ENCODE data around the gene PYCR2.
"Not testable (repeated sequence)": the region's sequence is repeated elsewhere in the genome, so short reads cannot be mapped to it uniquely, and the experiment has no call there.

Gene PYCR2

DNA sequence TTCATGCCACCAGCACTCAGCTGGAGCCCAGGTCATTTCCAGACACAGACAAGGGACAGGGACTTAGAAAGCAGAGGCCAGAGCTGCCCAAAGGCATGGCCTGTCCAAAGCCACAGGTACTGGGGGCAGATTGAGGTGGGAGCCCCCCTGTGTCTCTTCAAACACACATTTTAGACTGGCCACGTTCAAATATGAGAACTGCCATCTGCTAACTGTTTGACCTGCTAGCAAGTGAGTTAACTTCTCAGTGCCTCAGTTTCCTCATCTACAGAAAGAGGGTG is 17.8 kb upstream of the PYCR2 start:
- no peak for DNase-seq

DNA sequence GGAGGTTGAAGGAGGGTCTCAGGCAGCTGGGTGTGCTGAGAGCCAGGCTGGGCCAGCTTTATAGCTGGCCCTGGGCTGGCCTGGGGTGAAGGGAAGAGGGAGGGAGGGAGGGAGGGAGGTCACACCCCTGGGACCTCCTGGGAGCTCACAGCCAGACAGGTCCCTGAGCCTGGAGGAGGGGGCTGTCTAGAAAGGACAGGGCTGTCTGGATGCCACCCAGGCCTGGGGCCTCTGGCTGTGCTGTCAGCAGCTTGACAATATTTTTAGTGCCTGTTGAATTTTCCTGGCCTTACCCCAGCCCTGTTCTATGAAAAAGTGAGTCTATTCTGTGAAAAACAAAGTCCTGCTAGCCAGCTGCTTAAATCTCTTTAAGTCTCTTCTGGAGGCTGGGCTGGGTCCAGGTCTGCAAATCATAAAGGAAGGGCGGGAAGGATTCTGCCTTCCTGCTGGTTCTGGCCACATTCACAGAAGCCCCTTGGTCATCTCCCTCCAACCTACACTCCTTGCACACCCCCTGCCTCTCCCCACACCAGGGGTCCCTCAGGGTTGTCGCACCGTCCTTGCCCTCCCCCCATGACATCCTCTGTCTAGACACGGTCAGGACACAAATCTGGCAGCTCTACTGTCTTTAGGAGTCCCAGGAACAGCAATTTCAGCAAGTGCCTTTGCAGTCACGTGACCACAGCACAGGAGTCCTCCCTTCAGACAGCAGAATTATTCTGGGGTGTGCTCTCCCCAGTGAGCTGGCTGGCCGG is 17.3 kb upstream of the PYCR2 start, which contains the start of gene LEFTY2:
LEFTY2 (minus strand) TSS at position 34 of the 755 bp plus-strand sequence. CDS start 80 bp downstream, outside the sequence.
- no peak for DNase-seq

DNA sequence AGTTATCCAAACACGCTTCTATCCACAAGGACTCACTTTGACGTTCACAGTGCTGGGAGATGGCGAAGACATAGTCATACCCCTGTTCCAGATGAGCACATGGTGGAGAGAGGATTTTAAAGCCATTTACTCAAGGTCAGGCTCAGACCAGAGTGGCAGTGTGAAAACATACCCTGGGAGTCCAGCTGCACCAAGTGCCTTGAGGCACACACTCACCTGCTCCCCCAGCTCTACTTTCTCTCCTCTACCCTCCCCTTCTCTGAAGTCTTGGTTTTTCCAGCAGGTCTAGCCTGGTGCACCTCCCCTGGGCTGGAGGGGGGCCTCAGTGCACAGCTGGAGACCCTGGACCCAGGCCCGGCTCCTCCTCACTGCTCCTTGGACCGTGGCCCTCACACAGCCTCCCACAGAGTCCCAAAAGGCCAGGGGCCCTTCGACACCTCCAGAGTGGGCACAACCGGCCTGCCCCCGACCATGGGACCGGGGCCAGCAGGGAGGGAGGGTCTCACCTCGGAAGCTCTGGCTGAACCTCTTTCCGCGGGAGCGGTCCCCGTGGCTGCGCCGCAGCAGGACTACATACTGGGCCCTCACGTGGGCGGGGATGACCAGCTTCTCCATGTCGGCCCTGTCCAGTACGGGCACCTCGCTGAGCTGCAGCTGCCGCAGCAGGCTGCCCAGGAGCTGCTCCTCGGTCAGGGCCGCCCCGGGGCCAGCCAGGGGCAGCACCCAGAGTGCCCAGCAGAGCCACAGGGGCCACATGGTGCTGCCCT is 16.5 kb upstream of the PYCR2 start:
- no peak for DNase-seq

DNA sequence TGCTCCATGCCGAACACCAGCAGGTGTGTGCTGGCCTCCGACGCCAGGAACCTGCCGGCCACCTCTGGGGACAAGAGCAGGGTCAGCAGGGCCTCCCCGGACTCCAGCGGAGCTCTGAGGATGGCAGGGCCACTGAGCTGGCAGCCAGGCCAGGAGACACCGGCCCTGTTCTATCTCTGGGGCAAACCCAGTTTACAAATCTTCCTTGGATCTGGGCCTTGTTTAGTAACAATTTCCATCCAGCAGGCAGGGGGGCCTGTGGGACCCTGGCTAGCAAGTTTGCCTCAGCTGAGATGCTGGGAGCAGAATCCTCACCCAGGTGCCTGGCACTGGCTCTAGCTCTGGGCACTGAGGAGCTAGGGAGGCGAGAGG is 15.9 kb upstream of the PYCR2 start:
- not testable (repeated sequence) for DNase-seq

DNA sequence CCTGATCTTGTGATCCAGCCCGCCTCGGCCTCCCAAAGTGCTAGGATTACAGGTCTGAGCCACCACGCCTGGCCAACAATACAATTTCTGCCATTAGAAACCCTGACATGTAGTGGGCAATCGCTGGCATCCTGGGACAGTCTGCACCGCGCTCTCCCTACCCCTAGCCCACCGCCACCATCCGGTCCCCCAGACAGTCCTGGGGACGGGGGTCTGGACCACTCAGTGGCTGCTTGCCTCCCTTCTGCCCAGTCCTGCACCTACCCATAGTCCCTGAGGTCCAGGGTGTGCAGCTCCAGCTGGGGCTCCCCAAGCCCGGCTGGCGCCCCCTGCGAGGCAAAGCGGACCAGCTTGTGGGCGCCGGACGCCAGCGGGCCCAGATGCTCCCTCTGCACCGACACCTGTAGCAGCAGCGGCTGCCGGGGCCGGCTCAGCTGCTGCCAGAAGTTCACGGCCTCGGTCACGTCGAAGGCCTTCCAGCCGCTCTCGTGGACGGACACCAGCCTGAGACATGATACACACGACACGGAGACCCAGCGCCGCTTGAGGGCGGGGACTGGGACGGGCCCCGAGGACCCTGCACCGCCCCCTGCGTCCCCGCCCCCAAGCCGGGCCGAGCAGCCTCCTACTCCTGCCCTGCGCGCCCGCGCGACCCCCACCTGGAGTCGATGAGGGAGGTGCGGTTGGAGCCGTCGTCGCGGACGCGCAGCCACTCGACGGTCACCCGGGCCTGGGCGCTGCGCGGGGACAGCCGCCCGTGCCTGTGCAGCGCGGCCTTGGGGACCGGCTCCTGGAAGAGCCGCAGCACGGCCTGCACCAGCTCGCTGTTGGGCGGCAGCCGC is 15.3 kb upstream of the PYCR2 start:
- not testable (repeated sequence) for DNase-seq

- no peak for DNase-seq
Measured at GRCh38 chr1:225937048-225937968, 13.3 kb upstream of the PYCR2 start.

GRCh38 chr1:225936523-225936922 is 12.5 kb upstream of the PYCR2 start:
- no peak for DNase-seq

DNA sequence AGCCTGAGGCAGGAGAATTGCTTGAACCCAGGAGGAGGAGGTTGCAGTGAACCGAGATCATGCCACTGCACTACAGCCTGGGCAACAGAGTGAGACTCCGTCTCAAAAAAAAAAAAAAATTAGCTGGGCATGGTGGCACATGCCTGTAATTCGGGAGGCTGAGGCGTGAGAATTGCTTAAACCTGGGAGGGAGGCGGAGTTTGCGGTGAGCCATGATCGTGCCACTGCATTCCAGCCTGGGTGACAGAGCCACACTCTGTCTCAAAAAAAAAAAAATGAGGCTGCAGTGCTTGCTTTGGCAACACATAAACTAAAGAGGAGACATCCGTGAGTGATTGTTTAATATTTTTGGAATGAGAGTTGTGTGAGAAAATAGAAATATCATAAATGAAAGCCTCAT is 12.0 kb upstream of the PYCR2 start:
- not testable (repeated sequence) for DNase-seq

DNA sequence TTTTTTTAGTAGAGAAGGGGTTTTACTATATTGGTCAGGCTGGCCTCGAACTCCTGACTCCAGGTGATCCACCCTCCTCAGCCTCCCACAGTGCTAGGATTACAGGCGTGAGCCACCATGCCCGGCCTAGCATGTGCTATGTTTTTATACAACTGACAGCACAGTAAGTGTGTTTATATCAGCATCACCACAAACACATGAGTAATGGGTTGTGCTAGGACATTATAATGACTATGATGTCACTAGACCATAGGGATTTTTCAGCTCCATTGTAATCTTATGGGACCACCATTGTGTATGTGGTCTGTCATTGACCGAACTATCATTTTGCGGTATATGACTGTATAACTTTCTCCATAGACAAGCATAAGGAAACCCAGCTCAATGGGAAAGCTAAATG is 10.7 kb upstream of the PYCR2 start:
- DNase-seq = no peak

GRCh38 chr1:225933072-225933471 is 9.0 kb upstream of the PYCR2 start:
- no peak for DNase-seq

GRCh38 chr1:225931270-225932136 is 7.5 kb upstream of the PYCR2 start:
- no peak for DNase-seq

DNA sequence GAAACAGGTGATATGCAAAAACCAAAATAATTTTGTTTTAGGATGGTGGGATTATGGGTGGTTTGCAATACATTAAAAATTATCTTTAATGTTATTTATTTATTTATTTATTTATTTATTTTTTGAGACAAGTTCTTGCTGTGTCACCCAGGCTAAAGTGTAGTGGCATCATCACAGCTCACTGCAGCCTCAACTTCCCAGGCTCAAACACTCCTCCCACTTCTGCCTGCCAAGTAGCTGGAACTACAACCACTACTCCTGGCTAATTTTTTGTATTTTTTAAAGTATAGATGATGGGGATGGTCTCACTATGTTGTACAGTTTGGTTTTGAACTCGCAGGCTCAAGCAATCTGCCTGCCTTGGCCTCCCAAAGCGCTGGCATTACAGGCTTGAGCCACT is 6.5 kb upstream of the PYCR2 start:
- no peak for DNase-seq

- not testable (repeated sequence) for DNase-seq
Measured at GRCh38 chr1:225929462-225929861, 5.4 kb upstream of the PYCR2 start.

DNA sequence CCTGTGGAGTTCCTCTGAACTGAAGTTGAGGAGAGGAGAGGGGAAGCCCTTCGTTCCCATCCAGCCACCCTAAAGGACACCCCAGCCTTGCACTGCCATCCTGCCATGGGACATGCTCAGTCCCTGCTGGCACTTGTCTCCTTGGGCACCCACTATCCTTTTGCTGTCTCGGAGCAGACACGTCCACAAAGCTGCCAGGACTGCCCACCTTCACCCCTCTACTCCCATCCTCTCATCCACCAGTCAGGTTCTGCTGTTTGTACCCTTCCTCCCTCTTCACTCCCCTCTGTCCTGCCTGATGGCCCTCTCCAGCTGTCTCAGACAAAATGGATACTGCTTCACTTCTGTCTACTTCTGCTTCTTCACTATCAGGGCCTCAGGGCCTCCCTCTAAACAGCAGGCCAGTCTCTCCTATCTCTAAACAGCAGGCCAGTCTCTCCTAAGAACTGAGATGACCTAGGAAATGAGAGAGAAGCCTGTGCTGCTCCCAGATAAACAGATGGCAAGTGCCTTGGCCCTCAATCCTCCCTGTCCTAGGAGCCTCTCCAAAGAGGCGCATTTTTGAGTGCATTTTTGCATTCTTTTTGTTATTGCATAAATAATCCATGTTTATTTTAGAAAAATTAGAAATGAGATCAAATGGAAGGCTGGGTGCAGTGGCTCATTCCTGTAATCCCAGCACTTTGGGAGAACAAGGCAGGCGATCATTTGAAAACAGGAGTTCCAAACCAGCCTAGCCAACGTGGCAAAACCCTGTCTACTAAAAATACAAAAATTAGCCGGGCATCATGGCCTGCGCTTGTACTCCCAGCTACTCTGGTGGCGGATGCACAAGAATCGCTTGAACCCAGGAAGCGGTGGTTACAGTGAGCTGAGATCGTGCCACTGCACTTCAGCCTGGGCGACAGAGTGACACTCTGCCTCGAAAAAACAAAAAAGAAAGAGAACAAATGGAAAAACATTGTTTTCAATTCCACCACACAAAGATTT is 4.4 kb upstream of the PYCR2 start:
- DNase-seq = no peak

DNA sequence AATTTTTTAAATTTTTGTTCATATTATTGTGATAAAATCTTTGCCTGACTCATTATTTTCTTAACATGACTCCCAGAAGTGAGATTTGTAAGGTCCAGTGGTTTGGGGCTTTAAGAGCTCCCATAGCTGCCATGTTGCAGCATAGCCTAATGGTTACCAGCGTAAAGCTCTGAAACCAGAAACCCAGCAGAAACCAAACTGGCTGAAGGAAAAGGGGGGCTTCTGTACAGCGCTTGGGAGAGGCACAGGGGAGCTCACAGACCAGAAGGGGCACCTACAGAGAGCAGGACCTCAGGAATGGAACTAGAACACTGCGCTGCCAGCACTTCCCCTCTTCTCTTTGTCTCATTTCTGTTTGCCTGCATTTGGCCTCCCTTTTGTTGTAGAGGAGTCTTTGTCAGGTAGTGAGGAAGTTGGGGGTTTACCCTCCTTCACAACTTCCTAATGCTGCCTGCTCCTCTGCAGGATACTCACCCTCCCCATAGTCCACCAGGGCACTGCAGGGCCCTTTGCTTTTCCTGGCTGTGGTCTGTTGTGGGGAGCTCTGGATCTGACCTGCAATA is 2.6 kb upstream of the PYCR2 start:
- DNase-seq = no peak

DNA sequence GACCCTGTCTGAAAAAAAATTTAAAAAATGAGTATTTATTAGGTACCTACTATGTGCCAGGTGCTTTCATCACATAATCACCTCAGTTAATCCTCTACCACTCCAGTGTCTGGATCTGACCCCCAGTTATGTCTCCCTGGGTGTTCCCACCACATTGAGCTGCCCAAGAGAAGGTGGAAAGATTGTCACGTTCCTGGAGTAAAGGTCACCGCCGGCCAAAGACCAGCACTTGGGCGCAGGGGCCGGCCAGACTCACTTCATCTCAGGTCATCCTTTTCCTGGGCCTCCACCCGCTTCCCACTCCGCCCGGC is 714 bp downstream of the PYCR2 start:
- no peak for DNase-seq

DNA sequence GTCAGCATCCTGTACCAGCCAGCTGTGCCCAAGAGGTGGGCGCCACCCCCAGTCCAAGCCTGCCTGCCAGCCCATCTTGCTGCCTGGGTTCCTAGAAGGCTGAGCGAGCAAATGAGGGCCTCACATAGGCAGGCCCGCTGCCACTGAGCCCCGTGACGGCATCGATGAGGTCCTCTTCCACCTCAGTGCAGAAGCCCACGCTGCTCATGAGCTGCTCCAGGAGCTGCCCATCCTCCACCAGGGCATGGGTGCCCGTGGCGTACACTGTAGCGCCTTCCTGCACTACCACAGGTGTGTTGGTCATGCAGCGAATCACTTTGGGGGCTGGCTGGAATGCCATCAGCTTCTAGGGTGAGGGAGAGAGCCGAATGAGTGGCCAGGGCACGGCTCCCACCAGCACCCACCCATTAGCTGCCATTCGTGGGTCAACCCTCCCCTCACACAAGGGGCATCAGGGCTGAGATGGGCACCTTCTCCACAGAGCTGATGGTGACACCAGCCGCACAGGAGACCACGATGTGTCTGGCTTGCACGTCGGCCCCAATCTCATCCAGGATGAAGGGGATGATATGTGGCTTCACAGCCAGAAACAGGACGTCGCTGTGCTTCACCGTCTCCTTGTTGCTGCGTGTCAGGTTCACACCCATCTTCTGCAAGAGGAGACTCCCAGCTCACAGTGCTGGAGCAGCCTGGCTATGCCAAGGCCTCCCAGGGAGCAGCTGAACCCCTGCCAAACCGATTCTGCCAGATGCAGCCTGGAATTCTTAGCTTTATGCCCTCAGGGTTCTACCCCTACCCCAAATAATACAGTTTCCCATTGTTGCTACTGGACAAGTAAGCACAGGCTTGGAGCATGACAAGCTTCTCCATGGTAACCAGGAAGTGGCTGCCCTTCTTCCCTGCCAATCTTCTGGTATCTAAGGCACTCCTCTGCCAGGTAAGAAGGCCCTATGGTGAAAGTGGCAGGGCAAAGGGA is 2.0 kb downstream of the PYCR2 start:
- no peak for DNase-seq

GRCh38 chr1:225919906-225920305 is 4.1 kb downstream of the PYCR2 start:
- no peak for DNase-seq

DNA sequence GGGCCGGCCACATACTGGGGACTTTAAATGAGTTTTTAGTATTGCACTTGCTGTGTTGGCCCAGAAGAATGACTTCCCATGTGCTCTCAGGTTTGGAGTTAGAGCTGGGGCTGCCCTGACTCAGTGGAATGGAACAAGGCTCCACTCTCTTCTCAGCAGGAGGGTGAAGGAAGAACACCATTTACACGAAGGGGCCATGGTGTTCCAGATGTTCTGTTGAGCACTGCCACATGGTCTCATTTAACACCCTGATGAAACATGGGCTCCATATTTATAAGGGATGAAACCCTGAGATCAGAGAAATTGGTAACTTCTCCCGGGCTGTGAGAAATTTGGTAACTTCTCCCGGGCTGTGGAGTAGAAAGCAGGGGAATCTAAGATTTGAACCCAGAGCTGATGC is 5.8 kb downstream of the PYCR2 start:
- no peak for DNase-seq

Data from stimulated activated CD4-positive, alpha-beta T cell treated with anti-CD3 and anti-CD28 coated beads, Interleukin-4, amount 100 ng/mL, for 1 hour (primary cell).